Stimulated activated CD8-positive, alpha-beta memory T cell treated with anti-CD3 and anti-CD28 coated beads, Interleukin-4, amount 100 ng/mL, for 48 hours (primary cell): ENCODE data around the gene PSMG3.
"Not testable (repeated sequence)": the region's sequence is repeated elsewhere in the genome, so short reads cannot be mapped to it uniquely, and the experiment has no call there.

Experiments used
- DNase-seq: peaks from one replicate; pipeline ENCODE4 v3.0.0-alpha.2; 2020

Gene PSMG3

DNA sequence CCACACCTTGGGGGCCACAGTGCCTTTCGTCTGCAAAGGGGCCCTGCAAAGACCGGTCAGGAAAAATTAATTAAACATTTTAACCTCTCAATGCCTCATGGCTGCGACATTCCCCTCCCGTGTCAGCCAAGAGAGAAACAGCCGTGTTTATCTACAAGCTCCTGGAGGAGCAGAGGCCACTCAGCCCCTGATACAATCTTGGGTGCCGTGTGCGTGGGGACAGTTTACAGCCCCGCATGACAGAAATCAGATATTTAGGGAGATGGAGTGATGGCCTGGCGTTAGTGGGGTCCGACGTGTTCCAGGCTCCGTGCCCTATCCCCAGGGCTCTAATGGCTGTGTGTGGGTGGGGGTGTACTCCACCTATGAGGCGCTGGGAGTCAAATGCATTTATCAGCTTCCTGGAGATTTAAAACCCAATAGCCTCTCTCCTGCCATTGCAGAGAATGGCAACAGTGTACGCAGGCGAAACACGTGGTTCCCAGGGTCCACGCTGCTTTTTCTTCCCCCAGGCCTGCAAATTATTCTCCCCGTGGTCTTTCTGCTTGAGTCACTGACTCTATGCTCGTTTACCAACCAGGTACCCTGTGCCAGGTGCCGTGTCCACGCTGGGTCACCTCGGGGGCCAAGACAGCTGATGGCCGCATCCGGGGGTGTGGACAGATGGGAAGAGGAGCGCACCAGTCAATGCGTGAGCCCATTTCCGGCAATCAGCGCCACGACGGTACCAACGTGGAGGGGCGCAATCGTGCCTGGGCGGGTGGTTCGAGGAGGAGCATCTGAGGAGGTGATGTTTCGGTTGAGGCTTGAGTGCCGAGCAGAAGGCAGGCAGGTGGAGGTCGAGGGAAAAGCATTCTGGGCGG lies 26.6 kb upstream of the PSMG3 start:
- no peak for DNase-seq

GRCh38 chr7:1595636-1596035 lies 25.8 kb upstream of the PSMG3 start:
- no peak for DNase-seq

DNA sequence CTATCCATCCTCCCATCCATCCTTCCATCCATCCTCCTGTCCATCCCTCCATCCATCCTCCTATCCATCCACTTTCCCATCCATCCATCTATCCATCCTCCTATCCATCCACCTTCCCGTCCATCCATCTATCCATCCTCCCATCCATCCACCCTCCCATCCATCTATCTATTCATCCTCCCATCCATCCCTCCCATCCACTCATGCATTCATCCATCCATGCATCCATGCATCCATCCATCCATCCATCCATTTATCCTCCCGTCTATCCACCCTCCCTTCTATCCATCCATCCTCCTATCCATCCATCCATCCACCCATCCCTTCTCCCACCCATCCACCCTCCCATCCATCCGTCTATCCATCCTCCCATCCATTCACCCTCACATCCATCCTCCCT lies 25.2 kb upstream of the PSMG3 start:
- no peak for DNase-seq

DNA sequence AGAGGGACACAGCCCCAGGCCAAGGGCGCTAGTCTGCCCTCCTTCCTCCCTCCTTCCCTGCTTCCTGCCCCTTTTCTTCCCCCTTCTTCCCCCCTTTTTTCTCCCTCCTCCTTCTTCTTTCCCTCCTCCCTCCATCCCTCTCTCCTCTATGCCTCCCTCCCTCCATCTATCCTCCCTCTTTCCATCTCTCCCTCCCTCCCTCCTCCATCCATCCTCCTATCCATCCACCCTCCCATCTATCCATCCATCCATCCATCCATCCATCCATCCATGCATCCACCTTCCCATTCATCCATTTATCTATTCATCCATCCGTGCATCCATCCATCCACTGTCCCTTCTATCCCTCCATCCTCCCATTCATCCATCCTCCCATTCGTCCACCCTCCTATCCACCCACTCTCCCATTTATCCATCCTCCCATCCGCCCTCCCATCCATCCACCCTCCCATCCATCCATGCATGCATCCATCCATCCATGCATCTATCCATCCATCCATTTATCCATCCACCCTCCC lies 24.1 kb upstream of the PSMG3 start:
- DNase-seq: no peak

GRCh38 chr7:1593091-1593866 lies 23.4 kb upstream of the PSMG3 start:
- peak; percentile 36 for DNase-seq

DNA sequence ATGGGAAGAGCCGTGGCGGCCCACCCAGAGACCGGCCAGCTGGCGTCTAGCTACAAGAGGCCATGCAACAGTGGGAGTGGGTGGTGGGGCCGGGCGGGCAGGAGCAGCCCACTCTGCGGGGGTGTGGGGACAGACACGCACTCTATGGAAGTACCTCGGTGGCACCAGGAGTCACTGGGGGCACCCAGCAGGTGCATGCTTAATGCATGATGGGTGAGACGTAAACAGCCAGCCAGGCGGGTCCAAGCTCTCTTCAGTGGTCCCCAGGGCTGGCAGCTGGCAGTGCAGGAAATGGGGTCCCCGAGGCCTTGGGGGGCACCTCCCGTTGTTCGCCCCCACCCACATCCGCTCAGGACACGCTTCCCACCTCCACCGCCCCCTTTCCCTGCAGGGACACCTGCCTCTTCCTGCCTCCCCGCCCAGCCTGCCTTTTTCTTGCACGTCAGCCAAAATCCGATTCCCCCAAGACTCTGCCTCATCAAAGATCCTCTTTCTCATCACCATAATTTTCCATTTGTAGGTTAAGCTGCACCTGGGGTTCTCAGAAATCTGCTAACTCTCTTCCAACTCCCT lies 22.6 kb upstream of the PSMG3 start:
- DNase-seq: no peak

- no peak for DNase-seq
Measured at GRCh38 chr7:1591876-1592275, 22.0 kb upstream of the PSMG3 start.

DNA sequence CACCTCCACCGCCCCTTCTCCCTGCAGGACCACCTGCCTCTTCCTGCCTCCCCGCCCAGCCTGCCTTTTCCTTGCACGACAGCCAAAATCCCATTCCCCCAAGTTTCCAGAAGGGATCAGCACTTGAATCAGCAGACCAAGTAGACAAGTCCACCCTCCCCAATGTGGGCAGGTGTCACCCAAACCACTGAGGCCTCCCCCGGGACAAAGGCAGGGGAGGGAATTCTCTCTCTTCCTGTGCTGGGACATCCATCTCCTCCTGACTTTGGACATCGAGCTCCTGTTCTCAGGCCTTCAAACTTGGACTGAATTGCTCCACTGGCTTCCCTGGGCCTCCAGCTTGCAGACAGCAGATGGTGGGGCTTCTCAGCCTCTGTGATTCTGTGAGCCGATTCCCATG lies 21.6 kb upstream of the PSMG3 start:
- DNase-seq: no peak

DNA sequence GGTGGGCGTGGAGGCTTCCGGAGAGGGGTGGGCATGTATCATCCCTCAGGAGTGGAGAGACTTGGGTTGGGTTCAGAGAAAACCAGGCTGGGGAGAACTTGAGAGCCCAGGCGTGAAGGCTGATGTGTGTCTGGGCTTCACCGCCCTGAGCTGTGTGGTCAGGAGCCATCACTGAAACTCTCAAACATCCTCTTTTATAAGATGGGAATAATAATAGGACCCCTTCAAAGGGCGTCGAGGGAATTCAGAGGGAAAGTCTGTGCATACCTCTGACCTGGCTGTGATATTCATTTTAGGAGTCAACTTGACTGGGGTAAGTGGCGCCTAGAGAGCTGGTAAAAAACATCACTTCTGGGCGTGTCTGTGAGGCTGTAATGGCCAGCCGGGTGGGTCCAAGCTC lies 21.1 kb upstream of the PSMG3 start:
- DNase-seq: no peak

DNA sequence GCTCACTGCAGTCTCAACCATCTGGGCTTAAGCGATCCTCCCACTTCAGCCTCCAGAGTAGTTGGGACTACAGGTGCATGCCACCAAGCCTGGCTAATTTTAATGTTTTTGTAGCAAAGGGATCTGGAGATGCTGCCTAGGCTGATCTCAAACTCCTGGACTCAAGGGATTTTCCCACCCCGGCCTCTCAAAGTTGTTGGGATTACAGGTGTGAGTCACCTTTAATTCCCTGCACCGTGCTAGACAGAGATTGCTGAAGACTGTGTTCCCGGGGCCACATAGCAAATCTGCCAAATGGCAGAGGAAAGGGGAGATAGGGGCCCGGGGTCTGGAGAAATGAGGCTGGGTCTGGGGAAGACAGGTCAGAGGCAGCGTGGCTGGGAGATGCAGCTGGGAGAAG lies 20.6 kb upstream of the PSMG3 start:
- DNase-seq: no peak

DNA sequence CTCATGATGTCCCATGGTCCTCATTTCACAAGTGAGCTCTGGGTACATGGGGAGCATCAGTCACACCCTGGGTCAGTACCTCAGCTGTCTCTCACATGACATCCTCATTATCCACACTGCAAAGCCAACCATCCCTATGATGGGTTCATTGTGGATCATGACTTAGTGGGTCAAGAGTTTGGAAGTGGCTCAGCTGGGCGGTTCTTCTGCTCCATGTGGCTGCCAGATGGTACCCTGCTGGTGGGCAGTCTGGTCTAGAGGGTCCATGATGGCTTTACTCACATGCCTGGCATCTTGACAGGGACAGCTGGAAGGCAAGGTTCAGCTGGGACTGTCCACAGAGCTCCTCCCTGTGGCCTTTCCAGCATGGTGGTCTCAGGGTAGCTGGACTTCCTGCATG lies 19.1 kb upstream of the PSMG3 start:
- DNase-seq: no peak

- no peak for DNase-seq
Measured at GRCh38 chr7:1587738-1588137, 17.9 kb upstream of the PSMG3 start.

DNA sequence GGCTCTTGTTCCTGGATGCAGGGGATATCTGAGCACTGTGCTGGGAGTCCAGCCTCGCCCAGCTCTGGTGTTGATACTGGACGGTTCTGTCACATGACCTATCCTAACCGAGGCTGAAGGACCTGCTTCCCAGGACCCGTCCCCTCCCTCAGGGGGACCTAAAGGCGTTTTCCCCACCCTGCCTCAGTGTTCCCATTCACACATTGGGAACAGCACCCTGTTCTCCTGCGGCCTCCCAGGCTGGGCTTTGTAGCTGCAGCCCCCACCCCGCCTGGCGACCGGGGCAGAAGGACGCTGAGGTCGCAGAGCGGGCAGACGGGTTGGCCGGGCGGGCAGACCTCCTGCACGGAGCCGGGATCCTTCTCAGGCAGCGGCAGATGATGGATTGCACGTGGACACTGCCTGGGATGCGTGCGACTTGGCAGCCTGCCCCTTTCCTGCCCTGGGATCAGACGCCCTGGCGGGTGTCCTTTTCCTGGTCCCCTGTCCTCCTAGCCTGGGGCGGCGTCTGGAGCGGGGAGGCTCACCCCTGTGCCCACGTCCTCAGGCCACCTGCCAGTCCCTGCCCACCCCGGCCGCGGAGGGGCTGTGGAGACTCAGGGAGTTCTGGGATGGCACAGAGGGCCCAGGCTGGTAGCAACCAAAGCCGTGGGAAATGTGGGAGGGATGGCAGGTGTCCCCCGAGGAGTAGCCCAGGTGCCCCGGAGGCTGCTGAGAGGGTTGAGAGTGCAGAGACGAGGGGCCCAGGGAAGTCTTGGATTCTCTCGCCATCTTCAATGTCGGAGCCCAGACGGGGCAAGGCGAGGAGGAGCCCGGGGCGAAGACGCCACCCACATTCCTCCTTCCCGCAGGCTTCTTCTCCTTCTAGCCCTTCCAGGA lies 17.2 kb upstream of the PSMG3 start:
- no peak for DNase-seq

- no peak for DNase-seq
Measured at GRCh38 chr7:1586126-1586826, 16.4 kb upstream of the PSMG3 start.

DNA sequence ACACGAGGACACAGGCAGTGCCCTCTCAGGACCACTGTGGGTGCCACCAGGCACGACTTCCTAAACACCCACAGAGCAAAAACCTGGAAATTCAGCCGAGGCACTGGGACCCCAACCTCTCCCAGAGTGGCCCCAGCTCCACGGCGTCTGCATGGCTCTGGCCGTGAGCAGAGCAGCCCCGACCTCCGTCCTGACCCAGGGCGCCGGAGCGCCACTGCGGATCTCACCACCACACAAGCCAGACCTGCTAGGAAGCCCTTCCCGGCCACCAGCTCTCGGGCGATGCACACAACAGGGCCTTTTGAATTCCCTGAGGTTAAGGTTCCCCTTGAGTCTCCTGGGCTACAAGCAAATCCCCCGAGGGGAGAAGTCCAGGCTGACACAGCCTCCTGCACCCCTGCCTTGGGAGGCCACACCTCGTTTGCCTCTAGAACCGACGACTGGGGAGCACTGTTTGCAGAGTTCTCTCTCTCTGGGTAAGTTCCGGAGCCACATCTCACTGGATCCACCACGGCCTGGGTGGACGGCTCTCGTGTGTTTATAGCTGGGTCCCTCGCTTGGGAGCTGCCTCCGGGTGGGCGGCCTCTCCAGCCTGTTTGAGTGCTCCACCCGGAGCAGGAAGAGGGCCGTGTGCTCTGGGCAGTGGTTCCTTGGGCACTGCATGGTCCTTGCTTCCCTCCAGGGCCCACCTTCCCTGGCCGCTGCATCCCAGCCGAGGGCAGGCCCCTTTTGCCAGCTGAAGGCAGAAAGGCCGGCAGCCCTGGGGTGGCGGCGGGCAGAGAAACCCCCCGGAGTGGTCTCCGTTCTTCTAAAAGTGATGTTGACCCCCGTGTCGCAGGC lies 15.5 kb upstream of the PSMG3 start:
- DNase-seq: no peak

- no peak for DNase-seq
Measured at GRCh38 chr7:1584700-1585099, 14.9 kb upstream of the PSMG3 start.

DNA sequence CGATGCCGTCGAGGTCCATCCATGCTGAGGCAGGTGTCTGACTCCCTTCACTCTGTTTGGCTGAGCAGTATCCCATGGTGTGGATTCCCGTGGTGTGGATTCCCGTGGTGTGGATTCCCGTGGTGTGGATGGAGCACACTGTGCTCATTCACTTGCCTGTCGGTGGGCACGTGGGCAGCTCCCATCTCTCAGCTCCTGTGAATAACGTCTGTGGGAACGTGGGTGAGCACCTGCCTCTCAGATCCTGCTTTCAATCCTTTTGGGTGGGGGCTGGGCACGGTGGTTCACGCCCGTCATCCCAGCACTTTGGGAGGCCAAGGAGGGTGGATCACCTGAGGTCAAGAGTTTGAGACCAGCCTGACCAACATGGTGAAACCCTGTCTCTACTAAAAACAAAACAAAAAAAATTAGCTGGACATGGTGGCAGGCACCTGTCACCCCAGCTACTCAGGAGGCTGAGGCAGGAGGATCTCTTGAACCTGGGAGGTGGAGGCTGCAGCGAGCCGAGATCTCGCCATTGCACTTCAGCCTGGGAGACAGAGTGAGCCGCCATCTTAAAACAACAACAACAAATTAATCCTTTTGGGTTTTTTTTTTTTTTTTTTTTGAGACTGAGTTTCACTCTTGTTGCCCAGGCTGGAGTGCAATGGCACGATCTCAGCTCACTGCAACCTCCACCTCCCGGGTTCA lies 13.6 kb upstream of the PSMG3 start:
- DNase-seq: not testable (repeated sequence)

GRCh38 chr7:1580422-1581030 lies 10.7 kb upstream of the PSMG3 start:
- no peak for DNase-seq

- peak; percentile 85 for DNase-seq
Measured at GRCh38 chr7:1579481-1580421, 9.9 kb upstream of the PSMG3 start.
